Panc1 (cell line): Measurements from ENCODE around the gene NOTCH3. TPM values are rescaled to one million over a fixed set of nuclear protein-coding genes. Genes with fewer than 3 reads are reported as not detected.

ENCODE experiments used
- ATAC-seq: fragments of 200-7000 bp; cut with Tn5 transposase; 2 replicates; pipeline ENCODE4 v1.9.1; 2020; ENCODE audit warnings: mild to moderate bottlenecking, moderate library complexity
- BruUV-seq: library from RNA; stranded (reverse); fragments of 400-500 nt; replicated peaks from 2 replicates; lab custom pipeline; 2021; lab: Mats Ljungman, UMichigan
- CTCF ChIA-PET: fragments of 300-600 bp; sonication (Branson Sonifier 250); formaldehyde crosslinking; loops from one replicate; lab custom pipeline; 2022; ENCODE audit warnings: antibody characterized with exemption; lab: Charles Lee
- POLR2A ChIA-PET: fragments of 300-600 bp; sonication (Branson Sonifier 250); formaldehyde crosslinking; loops from one replicate; lab custom pipeline; 2022; ENCODE audit warnings: antibody characterized with exemption; lab: Charles Lee
- DNase-seq: peaks from one replicate; pipeline ENCODE4 v3.0.0-alpha.2; 2010; ENCODE audit warnings: low read depth, low spot score
- H3K27ac ChIP-seq: 2 replicates; pipeline ENCODE4 v1.5.1; 2011; ENCODE audit warnings: mild to moderate bottlenecking, low read length, inconsistent platforms
- H3K27me3 ChIP-seq: fragments of 200-500 bp; sonication (Bioruptor generic); 2 replicates; pipeline ENCODE4 v1.6.0; 2014; ENCODE audit warnings: low read length, inconsistent platforms; ENCODE audit not compliant: control insufficient read depth, insufficient read depth
- H3K36me3 ChIP-seq: fragments of 200-500 bp; sonication (Bioruptor generic); 2 replicates; pipeline ENCODE4 v1.5.1; 2014; ENCODE audit warnings: inconsistent platforms, mild to moderate bottlenecking, low read length, moderate library complexity; ENCODE audit not compliant: control insufficient read depth, insufficient read depth
- H3K4me1 ChIP-seq: 2 replicates; pipeline ENCODE4 v1.5.1; 2011; ENCODE audit warnings: inconsistent platforms, mild to moderate bottlenecking, low read length, moderate library complexity; ENCODE audit not compliant: control insufficient read depth, insufficient read depth
- H3K4me3 ChIP-seq, 2 experiments: 2 replicates each; pipeline ENCODE4 v1.5.1; 2011 to 2012; ENCODE audit warnings: low read depth in 2 of 2, low read length in 2 of 2, mild to moderate bottlenecking in 2 of 2, inconsistent platforms in 1 of 2, moderate library complexity in 1 of 2
- H3K9me3 ChIP-seq: fragments of 200-500 bp; sonication (Bioruptor generic); 2 replicates; pipeline ENCODE4 v1.5.1; 2014; ENCODE audit warnings: low read depth, mild to moderate bottlenecking, inconsistent platforms, low read length, moderate library complexity; ENCODE audit not compliant: control insufficient read depth, insufficient read depth
- POLR2AphosphoS5 ChIP-seq: IDR thresholded peaks from 2 replicates; pipeline ENCODE4 v1.6.1; 2012; ENCODE audit warnings: mild to moderate bottlenecking, low read depth, low read length, moderate library complexity
- SIN3A ChIP-seq: IDR thresholded peaks from 2 replicates; pipeline ENCODE4 v1.6.1; 2012; ENCODE audit warnings: low read depth, mild to moderate bottlenecking, low read length, moderate library complexity, borderline replicate concordance; ENCODE audit not compliant: insufficient read depth
- TCF7L2 ChIP-seq: IDR thresholded peaks from 2 replicates; pipeline ENCODE4 v1.6.1; 2011; ENCODE audit warnings: mild to moderate bottlenecking, low read depth, low read length, inconsistent platforms
- in situ Hi-C: cut with HindIII; loops from 2 replicates; pipeline ENCODE4 v1.10.0; 2016; ENCODE audit warnings: low sequenced_read_pairs, low pct_unique_long_range_greater_than_20kb
- intact Hi-C: fragments of 100-400 bp; cut with micrococcal nuclease; formaldehyde crosslinking; loops from one replicate; pipeline ENCODE4 v1.10.0; 2022; ENCODE audit not compliant: unreplicated experiment
- total RNA-seq: library from RNA; stranded (reverse); gene quantifications from one replicate; pipeline ENCODE4 v1.2.1, GENCODE V29; 2021; ENCODE audit not compliant: unreplicated experiment
- TF ChIP-seq, protein P1 (sequence below): fragments of 450-650 bp; IDR thresholded peaks from 2 replicates; pipeline ENCODE4 v1.5.1; 2017; ENCODE audit warnings: mild to moderate bottlenecking
- TF ChIP-seq, protein P2 (sequence below), 2 experiments: IDR thresholded peaks; 2 replicates each; pipeline ENCODE4 v1.6.1; 2011 to 2012; ENCODE audit warnings: low read depth in 2 of 2, control low read depth in 1 of 2, low read length in 1 of 2, mild to moderate bottlenecking in 1 of 2, moderate library complexity in 1 of 2; ENCODE audit not compliant: insufficient read depth in 1 of 2

NOTCH3 gene
- total RNA-seq, 1 experiment from 2014 or later, result 5.3 TPM

DNA sequence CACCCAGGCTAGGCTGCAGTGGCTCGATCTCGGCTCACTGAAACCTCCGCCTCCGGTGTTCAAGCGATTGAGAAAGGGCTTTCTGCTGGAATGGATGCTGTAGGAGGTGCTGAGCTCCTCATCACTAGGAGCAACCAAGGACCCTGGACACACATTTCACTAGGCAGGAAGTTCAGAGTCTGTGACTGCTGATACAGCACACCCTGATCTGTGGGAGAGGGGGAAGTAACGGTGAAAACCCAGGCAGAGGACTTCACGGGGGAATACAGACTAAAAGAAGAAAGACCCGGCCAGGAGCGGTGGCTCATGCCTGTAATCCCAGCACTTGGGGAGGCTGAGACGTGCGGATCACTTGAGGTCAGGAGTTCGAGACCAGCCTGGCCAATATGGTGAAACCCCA lies 11.9 kb upstream of the NOTCH3 start:
- in situ Hi-C loops, result no loop called here
- no peaks in the 10 kb centered on the region for H3K9me3 ChIP-seq
- no peak overlapping the region for H3K4me3 ChIP-seq
- no peaks in the 10 kb centered on the region for H3K4me1 ChIP-seq
- no peaks in the 10 kb centered on the region for H3K27me3 ChIP-seq
- no peak for DNase-seq
- no peak for TF ChIP-seq TCF7L2
- no TSS peak for BruUV-seq
- POLR2A ChIA-PET, result no interaction called here
- CTCF ChIA-PET, result no interaction called here
- ATAC-seq, result no peak
- H3K36me3 ChIP-seq, result no peaks in the 10 kb centered on the region
- intact Hi-C loops, result no loop called here
- no peak overlapping the region for H3K27ac ChIP-seq

DNA sequence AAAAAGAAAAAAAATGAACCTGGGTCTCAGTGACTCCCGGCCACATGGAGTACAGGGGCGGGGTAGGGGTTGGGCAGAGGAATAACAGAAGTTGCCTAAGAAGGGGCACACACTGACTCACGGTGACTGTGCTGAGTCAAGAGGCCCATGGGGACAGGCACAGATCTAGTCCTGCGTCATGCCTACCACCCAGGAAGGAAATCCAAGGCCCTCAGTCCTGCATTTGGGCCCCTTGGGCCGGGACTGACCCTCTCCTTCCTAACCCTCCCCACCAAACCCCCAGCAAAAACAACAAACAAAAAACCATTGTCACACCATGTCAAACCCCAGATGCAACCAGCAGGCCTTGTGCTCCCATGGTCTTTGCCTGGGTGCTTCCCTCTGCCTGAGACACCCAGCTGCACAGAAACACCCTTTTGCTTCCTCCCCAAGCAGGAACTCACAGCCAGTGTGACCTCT lies 9.6 kb upstream of the NOTCH3 start:
- Histone ChIP-seq H3K4me1 (no peaks in the 10 kb centered on the region), H3K27ac (no peak overlapping the region), H3K4me3 (no peak overlapping the region), H3K27me3 (no peaks in the 10 kb centered on the region), H3K9me3 (no peaks in the 10 kb centered on the region), H3K36me3 (no peaks in the 10 kb centered on the region)
- CTCF ChIA-PET, result no interaction called here
- in situ Hi-C loops (no loop called here), intact Hi-C loops (no loop called here)
- no TSS peak for BruUV-seq
- TF ChIP-seq TCF7L2 (no peak), SIN3A (no peak), POLR2AphosphoS5 (no peak)
- TF ChIP-seq, protein P1, sequence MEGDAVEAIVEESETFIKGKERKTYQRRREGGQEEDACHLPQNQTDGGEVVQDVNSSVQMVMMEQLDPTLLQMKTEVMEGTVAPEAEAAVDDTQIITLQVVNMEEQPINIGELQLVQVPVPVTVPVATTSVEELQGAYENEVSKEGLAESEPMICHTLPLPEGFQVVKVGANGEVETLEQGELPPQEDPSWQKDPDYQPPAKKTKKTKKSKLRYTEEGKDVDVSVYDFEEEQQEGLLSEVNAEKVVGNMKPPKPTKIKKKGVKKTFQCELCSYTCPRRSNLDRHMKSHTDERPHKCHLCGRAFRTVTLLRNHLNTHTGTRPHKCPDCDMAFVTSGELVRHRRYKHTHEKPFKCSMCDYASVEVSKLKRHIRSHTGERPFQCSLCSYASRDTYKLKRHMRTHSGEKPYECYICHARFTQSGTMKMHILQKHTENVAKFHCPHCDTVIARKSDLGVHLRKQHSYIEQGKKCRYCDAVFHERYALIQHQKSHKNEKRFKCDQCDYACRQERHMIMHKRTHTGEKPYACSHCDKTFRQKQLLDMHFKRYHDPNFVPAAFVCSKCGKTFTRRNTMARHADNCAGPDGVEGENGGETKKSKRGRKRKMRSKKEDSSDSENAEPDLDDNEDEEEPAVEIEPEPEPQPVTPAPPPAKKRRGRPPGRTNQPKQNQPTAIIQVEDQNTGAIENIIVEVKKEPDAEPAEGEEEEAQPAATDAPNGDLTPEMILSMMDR, result no peak
- TF ChIP-seq, protein P2, sequence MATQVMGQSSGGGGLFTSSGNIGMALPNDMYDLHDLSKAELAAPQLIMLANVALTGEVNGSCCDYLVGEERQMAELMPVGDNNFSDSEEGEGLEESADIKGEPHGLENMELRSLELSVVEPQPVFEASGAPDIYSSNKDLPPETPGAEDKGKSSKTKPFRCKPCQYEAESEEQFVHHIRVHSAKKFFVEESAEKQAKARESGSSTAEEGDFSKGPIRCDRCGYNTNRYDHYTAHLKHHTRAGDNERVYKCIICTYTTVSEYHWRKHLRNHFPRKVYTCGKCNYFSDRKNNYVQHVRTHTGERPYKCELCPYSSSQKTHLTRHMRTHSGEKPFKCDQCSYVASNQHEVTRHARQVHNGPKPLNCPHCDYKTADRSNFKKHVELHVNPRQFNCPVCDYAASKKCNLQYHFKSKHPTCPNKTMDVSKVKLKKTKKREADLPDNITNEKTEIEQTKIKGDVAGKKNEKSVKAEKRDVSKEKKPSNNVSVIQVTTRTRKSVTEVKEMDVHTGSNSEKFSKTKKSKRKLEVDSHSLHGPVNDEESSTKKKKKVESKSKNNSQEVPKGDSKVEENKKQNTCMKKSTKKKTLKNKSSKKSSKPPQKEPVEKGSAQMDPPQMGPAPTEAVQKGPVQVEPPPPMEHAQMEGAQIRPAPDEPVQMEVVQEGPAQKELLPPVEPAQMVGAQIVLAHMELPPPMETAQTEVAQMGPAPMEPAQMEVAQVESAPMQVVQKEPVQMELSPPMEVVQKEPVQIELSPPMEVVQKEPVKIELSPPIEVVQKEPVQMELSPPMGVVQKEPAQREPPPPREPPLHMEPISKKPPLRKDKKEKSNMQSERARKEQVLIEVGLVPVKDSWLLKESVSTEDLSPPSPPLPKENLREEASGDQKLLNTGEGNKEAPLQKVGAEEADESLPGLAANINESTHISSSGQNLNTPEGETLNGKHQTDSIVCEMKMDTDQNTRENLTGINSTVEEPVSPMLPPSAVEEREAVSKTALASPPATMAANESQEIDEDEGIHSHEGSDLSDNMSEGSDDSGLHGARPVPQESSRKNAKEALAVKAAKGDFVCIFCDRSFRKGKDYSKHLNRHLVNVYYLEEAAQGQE (IDR thresholded peaks at IDR 0.05; ENCODE audit: insufficient read depth in 1 of 2, low read depth in 2 of 2, low read length in 1 of 2), result no peak
- POLR2A ChIA-PET, result no interaction called here
- DNase-seq, result no peak
- no peak for ATAC-seq

DNA sequence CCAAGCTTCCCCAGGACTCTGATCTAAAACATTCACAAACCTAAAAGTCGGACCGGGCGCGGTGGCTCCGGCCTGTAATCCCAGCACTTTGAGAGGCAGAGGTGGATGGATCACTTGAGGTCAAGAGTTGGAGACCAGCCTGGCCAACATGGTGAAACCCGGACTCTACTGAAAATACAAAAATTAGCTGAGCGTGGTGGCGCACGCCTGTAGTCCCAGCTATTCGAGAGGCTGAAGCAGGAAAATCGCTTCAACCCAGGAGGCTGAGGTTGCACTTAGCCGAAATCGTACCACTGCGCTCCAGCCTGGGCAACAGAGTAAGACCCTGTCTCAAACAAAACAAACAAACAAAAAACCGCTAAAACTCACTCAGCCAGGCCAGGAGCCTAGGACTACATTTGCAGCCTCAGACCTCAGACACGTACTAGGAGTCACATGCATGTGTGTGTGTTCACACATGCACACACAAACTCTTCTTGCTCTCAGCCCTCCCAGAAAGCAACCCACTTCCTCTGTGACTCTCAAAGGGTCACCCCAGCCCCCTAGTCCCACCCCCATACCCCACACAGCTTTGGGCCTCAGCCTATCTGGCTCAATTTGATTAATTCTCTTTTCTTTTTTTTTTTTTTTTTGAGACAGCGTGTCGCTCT lies 704 bp upstream of the NOTCH3 start:
- no peak for TF ChIP-seq SIN3A
- TF ChIP-seq, protein P2 (IDR thresholded peaks at IDR 0.05; ENCODE audit: insufficient read depth in 1 of 2, low read depth in 2 of 2, low read length in 1 of 2), result no peak
- no peak for TF ChIP-seq POLR2AphosphoS5
- TF ChIP-seq TCF7L2, result no peak
- TF ChIP-seq, protein P1, result no peak
- no peak overlapping the region for H3K27ac ChIP-seq
- H3K9me3 ChIP-seq, result no peaks in the 10 kb centered on the region
- intact Hi-C loops, result no loop called here
- BruUV-seq, result no TSS peak
- in situ Hi-C loops, result no loop called here
- ATAC-seq, result no peak
- H3K4me1 ChIP-seq, result no peaks in the 10 kb centered on the region
- no peak for DNase-seq
- POLR2A ChIA-PET, result no interaction called here
- no peaks in the 10 kb centered on the region for H3K27me3 ChIP-seq
- no peaks in the 10 kb centered on the region for H3K36me3 ChIP-seq
- no peak overlapping the region for H3K4me3 ChIP-seq
- CTCF ChIA-PET, result no interaction called here
